OCI-LY7 (cell line): ENCODE results near the gene KRTAP15-1. TPM values are rescaled to one million over a fixed set of nuclear protein-coding genes. Genes with fewer than 3 reads are reported as not detected.

Experiments used
- BruUV-seq: library from RNA; stranded (reverse); fragments of 400-500 nt; replicated peaks from 2 replicates; lab custom pipeline; 2021; lab: Mats Ljungman, UMichigan
- CTCF ChIA-PET: fragments of 300-600 bp; sonication (Branson Sonifier 250); formaldehyde crosslinking; loops from one replicate; lab custom pipeline; 2022; ENCODE audit warnings: antibody characterized with exemption; ENCODE audit not compliant: unreplicated experiment; lab: Charles Lee
- POLR2A ChIA-PET: fragments of 300-600 bp; sonication (Branson Sonifier 250); formaldehyde crosslinking; loops from one replicate; lab custom pipeline; 2022; ENCODE audit warnings: antibody characterized with exemption; lab: Charles Lee
- DNase-seq: peaks from one replicate; pipeline ENCODE4 v3.0.0-alpha.2; 2015; ENCODE audit warnings: low spot score
- H2AFZ ChIP-seq: fragments of 200-600 bp; sonication (generic), shearing (Covaris generic); 2 replicates; pipeline ENCODE4 v1.6.1; 2014; ENCODE audit warnings: mild to moderate bottlenecking, antibody characterized with exemption, low read length, moderate library complexity
- H3K27ac ChIP-seq: fragments of 200-600 bp; sonication (generic); 2 replicates; pipeline ENCODE4 v1.5.1; 2014; ENCODE audit warnings: mixed run types, low read depth, mild to moderate bottlenecking, moderate library complexity, low read length, inconsistent platforms; ENCODE audit not compliant: poor library complexity, severe bottlenecking
- H3K36me3 ChIP-seq: fragments of 200-600 bp; sonication (generic); 2 replicates; pipeline ENCODE4 v1.6.1; 2014; ENCODE audit warnings: mild to moderate bottlenecking, antibody characterized with exemption, low read length, moderate library complexity, mixed read lengths; ENCODE audit not compliant: insufficient read depth
- H3K4me1 ChIP-seq: fragments of 200-600 bp; sonication (generic); 2 replicates; pipeline ENCODE4 v1.5.1; 2014; ENCODE audit warnings: mild to moderate bottlenecking, low read length; ENCODE audit not compliant: insufficient read depth, poor library complexity, severe bottlenecking
- H3K4me2 ChIP-seq: fragments of 200-600 bp; sonication (generic); 2 replicates; pipeline ENCODE4 v1.6.1; 2014; ENCODE audit warnings: mild to moderate bottlenecking, low read length
- H3K4me3 ChIP-seq: fragments of 200-600 bp; sonication (generic); 2 replicates; pipeline ENCODE4 v1.5.1; 2014; ENCODE audit warnings: mild to moderate bottlenecking, low read depth, low read length; ENCODE audit not compliant: poor library complexity, severe bottlenecking
- H3K79me2 ChIP-seq: fragments of 200-600 bp; sonication (generic); 2 replicates; pipeline ENCODE4 v1.6.1; 2016; ENCODE audit warnings: low read depth, mild to moderate bottlenecking, low read length, moderate library complexity, mixed read lengths; ENCODE audit not compliant: insufficient read depth
- H3K9me2 ChIP-seq: fragments of 200-600 bp; sonication (generic); 2 replicates; pipeline ENCODE4 v1.6.1; 2016; ENCODE audit warnings: mild to moderate bottlenecking, low read length, mixed read lengths; ENCODE audit not compliant: insufficient read depth
- H3K9me3 ChIP-seq: fragments of 200-600 bp; sonication (generic); 2 replicates; pipeline ENCODE4 v1.6.1; 2014; ENCODE audit warnings: mild to moderate bottlenecking, mixed run types, low read length, mixed read lengths
- H4K20me1 ChIP-seq: fragments of 200-600 bp; sonication (generic); 2 replicates; pipeline ENCODE4 v1.6.1; 2014; ENCODE audit warnings: mild to moderate bottlenecking, antibody characterized with exemption, low read length, moderate library complexity, mixed read lengths; ENCODE audit not compliant: insufficient read depth
- CTCF ChIP-seq: fragments of 200-600 bp; sonication (generic); conservative IDR thresholded peaks from 2 replicates; pipeline ENCODE4 v1.5.1; 2014; ENCODE audit warnings: mild to moderate bottlenecking, antibody characterized with exemption, low read length, moderate library complexity, mixed read lengths
- EZH2phosphoT487 ChIP-seq: fragments of 200-600 bp; sonication (generic); IDR thresholded peaks from 2 replicates; pipeline ENCODE4 v1.6.1; 2018; ENCODE audit warnings: low read depth, borderline replicate concordance, mild to moderate bottlenecking, mixed run types, antibody characterized with exemption, low read length, moderate library complexity, mixed read lengths
- intact Hi-C: fragments of 100-400 bp; cut with micrococcal nuclease; formaldehyde crosslinking; loops from one replicate; pipeline ENCODE4 v1.10.0; 2022; ENCODE audit not compliant: unreplicated experiment
- total RNA-seq, 2 experiments: library from RNA; depleted of rRNA in 1 of 2; stranded (reverse); fragments of >200 nt in 1 of 2; shearing (Covaris generic) in 1 of 2; gene quantifications; 2 replicates each; pipeline ENCODE4 v1.2.3, GENCODE V29; 2014 to 2022

KRTAP15-1 gene
- total RNA-seq, 2 experiments from 2014 or later: not detected

GRCh38 chr21:30447056-30447455 lies 7.0 kb downstream of the KRTAP15-1 start:
- no peaks in the 10 kb centered on the region for H3K36me3 ChIP-seq
- BruUV-seq: no TSS peak
- no peak overlapping the region for H3K27ac ChIP-seq
- no peak overlapping the region for H3K4me3 ChIP-seq
- no peak overlapping the region for H3K4me2 ChIP-seq
- H2AFZ ChIP-seq: no peak overlapping the region
- POLR2A ChIA-PET: no interaction called here
- DNase-seq: no peak
- TF ChIP-seq CTCF: no peak
- no peak for TF ChIP-seq EZH2phosphoT487
- intact Hi-C loops: no loop called here
- no peaks in the 10 kb centered on the region for H4K20me1 ChIP-seq
- H3K9me2 ChIP-seq: no peaks in the 10 kb centered on the region; the same call in 1 of the 2 replicates
- H3K4me1 ChIP-seq: no peaks in the 10 kb centered on the region
- no peaks in the 10 kb centered on the region for H3K9me3 ChIP-seq
- CTCF ChIA-PET: no interaction called here
- H3K79me2 ChIP-seq: no peaks in the 10 kb centered on the region

- no peak for TF ChIP-seq CTCF
- TF ChIP-seq EZH2phosphoT487: no peak
- no peaks in the 10 kb centered on the region for H4K20me1 ChIP-seq
- intact Hi-C loops: no loop called here
- no peak overlapping the region for H3K27ac ChIP-seq
- no peak overlapping the region for H3K4me2 ChIP-seq
- POLR2A ChIA-PET: interaction anchor here (0.6 kb wide), 1 partner anchor 119 kb away, joined by 4 read pairs; no protein-coding TSS in a partner anchor
- no peaks in the 10 kb centered on the region for H3K4me1 ChIP-seq
- CTCF ChIA-PET: no interaction called here
- H3K79me2 ChIP-seq: no peaks in the 10 kb centered on the region
- no peak overlapping the region for H2AFZ ChIP-seq
- DNase-seq: no peak
- H3K9me3 ChIP-seq: no peaks in the 10 kb centered on the region
- no TSS peak for BruUV-seq
- no peaks in the 10 kb centered on the region; the same call in 1 of the 2 replicates for H3K9me2 ChIP-seq
- no peak overlapping the region for H3K4me3 ChIP-seq
- H3K36me3 ChIP-seq: no peaks in the 10 kb centered on the region
Observed at GRCh38 chr21:30448514-30448913, 8.4 kb downstream of the KRTAP15-1 start.

GRCh38 chr21:30463713-30464112 lies 23.6 kb downstream of the KRTAP15-1 start:
- no TSS peak for BruUV-seq
- Histone ChIP-seq H3K4me2 (no peak overlapping the region), H3K4me1 (no peaks in the 10 kb centered on the region), H3K79me2 (no peaks in the 10 kb centered on the region), H3K27ac (no peak overlapping the region), H3K9me2 (no peaks in the 10 kb centered on the region), H4K20me1 (no peaks in the 10 kb centered on the region), H2AFZ (no peak overlapping the region), H3K9me3 (no peaks in the 10 kb centered on the region), H3K4me3 (no peak overlapping the region), H3K36me3 (no peaks in the 10 kb centered on the region)
- peak; percentile 6 for DNase-seq
- POLR2A ChIA-PET: no interaction called here
- intact Hi-C loops: no loop called here
- CTCF ChIA-PET: no interaction called here
- TF ChIP-seq CTCF (peak; percentile 73), EZH2phosphoT487 (no peak)
